Liver (tissue), 9 donors: ENCODE measurements around the gene CNIH1. TPM values are rescaled to one million over a fixed set of nuclear protein-coding genes. Genes with fewer than 3 reads are reported as not detected.

ENCODE experiments used
- DNase-seq: peaks from one replicate; pipeline ENCODE4 v3.0.0-alpha.2; 2017; ENCODE audit warnings: low spot score
- H3K27ac ChIP-seq, 2 donors: one replicate each; pipeline ENCODE4 v1.7.0; 2013; ENCODE audit warnings: inconsistent platforms in 2 of 2, low read length in 2 of 2, control low read depth in 1 of 2, low read depth in 1 of 2, mild to moderate bottlenecking in 1 of 2
- H3K27me3 ChIP-seq, 4 donors: one replicate each; pipeline versions ENCODE4 v1.6.1 to v1.7.0; 2013; ENCODE audit warnings: low read length in 3 of 4, inconsistent platforms in 1 of 4, mild to moderate bottlenecking in 1 of 4, moderate library complexity in 1 of 4; ENCODE audit not compliant: control insufficient read depth in 4 of 4, insufficient read depth in 4 of 4
- H3K36me3 ChIP-seq, 4 donors: one replicate each; pipeline versions ENCODE4 v1.6.1 to v1.7.0; 2013; ENCODE audit warnings: low read length in 3 of 4, mild to moderate bottlenecking in 3 of 4, low read depth in 1 of 4, moderate library complexity in 1 of 4; ENCODE audit not compliant: control insufficient read depth in 4 of 4, insufficient read depth in 3 of 4
- H3K4me1 ChIP-seq, 4 donors: one replicate each; pipeline versions ENCODE4 v1.6.1 to v1.7.0; 2013; ENCODE audit warnings: low read length in 3 of 4, mild to moderate bottlenecking in 3 of 4, moderate library complexity in 1 of 4; ENCODE audit not compliant: control insufficient read depth in 4 of 4, insufficient read depth in 4 of 4
- H3K4me3 ChIP-seq, 3 donors: one replicate each; pipeline versions ENCODE4 v1.6.1 to v1.7.0; 2013; ENCODE audit warnings: low read length in 3 of 3, control low read depth in 1 of 3, low read depth in 1 of 3, mild to moderate bottlenecking in 1 of 3
- H3K9ac ChIP-seq, 2 donors: one replicate each; pipeline ENCODE4 v1.7.0; 2013; ENCODE audit warnings: low read length in 2 of 2, mild to moderate bottlenecking in 2 of 2, moderate library complexity in 2 of 2, control low read depth in 1 of 2, low read depth in 1 of 2
- H3K9me3 ChIP-seq, 4 donors: one replicate each; pipeline versions ENCODE4 v1.6.1 to v1.7.0; 2013; ENCODE audit warnings: low read length in 3 of 4; ENCODE audit not compliant: control insufficient read depth in 4 of 4
- EGR1 ChIP-seq, 2 donors: IDR thresholded peaks; 2 replicates each; pipeline ENCODE4 v1.6.1; 2016 to 2018; ENCODE audit warnings: antibody characterized with exemption in 2 of 2, low read depth in 2 of 2
- FOXA2 ChIP-seq: IDR thresholded peaks from 2 replicates; pipeline ENCODE4 v1.6.1; 2016; ENCODE audit warnings: antibody characterized with exemption
- GABPA ChIP-seq, 2 donors: IDR thresholded peaks in 1 of 2; conservative IDR thresholded peaks in 1 of 2; 2 replicates each; pipeline ENCODE4 v1.6.1; 2016; ENCODE audit warnings: antibody characterized with exemption in 2 of 2, mild to moderate bottlenecking in 1 of 2, moderate library complexity in 1 of 2
- HNF4G ChIP-seq: IDR thresholded peaks from 2 replicates; pipeline ENCODE4 v1.6.1; 2016; ENCODE audit warnings: antibody characterized with exemption
- JUND ChIP-seq, 2 donors: IDR thresholded peaks; 2 replicates each; pipeline ENCODE4 v1.6.1; 2016; ENCODE audit warnings: antibody characterized with exemption in 2 of 2
- NR2F2 ChIP-seq: IDR thresholded peaks from 2 replicates; pipeline ENCODE4 v1.6.1; 2016; ENCODE audit warnings: antibody characterized with exemption
- RAD21 ChIP-seq, 2 donors: IDR thresholded peaks; 2 replicates each; pipeline ENCODE4 v1.6.1; 2016; ENCODE audit warnings: antibody characterized with exemption in 2 of 2, mild to moderate bottlenecking in 2 of 2
- RXRA ChIP-seq, 2 donors: IDR thresholded peaks; 2 replicates each; pipeline ENCODE4 v1.6.1; 2017 to 2018; ENCODE audit warnings: antibody characterized with exemption in 2 of 2, mild to moderate bottlenecking in 1 of 2
- SP1 ChIP-seq: IDR thresholded peaks from 2 replicates; pipeline ENCODE4 v1.6.1; 2018; ENCODE audit warnings: antibody characterized with exemption, mild to moderate bottlenecking
- WGBS: extraction: QIAGEN DNeasy Blood & Tissue Kit; methylation state at CpG from one replicate; pipeline ENCODE4 v1.1.7; 2013; 5-methylcytosine and 5-hydroxymethylcytosine counted together
- polyA plus RNA-seq, 2 donors: library from polyadenylated mRNA; stranded (reverse) in 1 of 2; unstranded in 1 of 2; fragments of 200-250 nt in 1 of 2; fragments of >200 nt in 1 of 2; fragmentation: Nextera tagmentation in 1 of 2; extraction: Ambion mirVana in 1 of 2; gene quantifications; one replicate each; pipeline versions ENCODE4 v1.2.1 to v1.2.3, GENCODE V29; 2013 to 2015
- total RNA-seq, 2 donors: library from RNA; depleted of rRNA; stranded (reverse); fragments of >200 nt; gene quantifications; one replicate each; pipeline ENCODE4 v1.2.3, GENCODE V29; 2014
- TF ChIP-seq, protein P1 (sequence below): IDR thresholded peaks from 2 replicates; pipeline ENCODE4 v1.6.1; 2016; ENCODE audit warnings: antibody characterized with exemption, mild to moderate bottlenecking
- TF ChIP-seq, protein P2 (sequence below): IDR thresholded peaks from 2 replicates; pipeline ENCODE4 v1.6.1; 2016; ENCODE audit warnings: antibody characterized with exemption
- TF ChIP-seq, protein P3 (sequence below): fragments of 150-350 bp; IDR thresholded peaks from 2 replicates; pipeline ENCODE4 v1.5.1; 2017; ENCODE audit warnings: improper control_type of control experiment, low read depth, low read length; ENCODE audit not compliant: missing input control
- donor health status: healthy.
- donor health status: healthy.
- donor health status: healthy.
- donor health status: healthy.
- donor health status: healthy.

CNIH1 gene
- total and polyA plus RNA-seq, 4 donors: 33.9 to 193 (median 116) TPM

DNA sequence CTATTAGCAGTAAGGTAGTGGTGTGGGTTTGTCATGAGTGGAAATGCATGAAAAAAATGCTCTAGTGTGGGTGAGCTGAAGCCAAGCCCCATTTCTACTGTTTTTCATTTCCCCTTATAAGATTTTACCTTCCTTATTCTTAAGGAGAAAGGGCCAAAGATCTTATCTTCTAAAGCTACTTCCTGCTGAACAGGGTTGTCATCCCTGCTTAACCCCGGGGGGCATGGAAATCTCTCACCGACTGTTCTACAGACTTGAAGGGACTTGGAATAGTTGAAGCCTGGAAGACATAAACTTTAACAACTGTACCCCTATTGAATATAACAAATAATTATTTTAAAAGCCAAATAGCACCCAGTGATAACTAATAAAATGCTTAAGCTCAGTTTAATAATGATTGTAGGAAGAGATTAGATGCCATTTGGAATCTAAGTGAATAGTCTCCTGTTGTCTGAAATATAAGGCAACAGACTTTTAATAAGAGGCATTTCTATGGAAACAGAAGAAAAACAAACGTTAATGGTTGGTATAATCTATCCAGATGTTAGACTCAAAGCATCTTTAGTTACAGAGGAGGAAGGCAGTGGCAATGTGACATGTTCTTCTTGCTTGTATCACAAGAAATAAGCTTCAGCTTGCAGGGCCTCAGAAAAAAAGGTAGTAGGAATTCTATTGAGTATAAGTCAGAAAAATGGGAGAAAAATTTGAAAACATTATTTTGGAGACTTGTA is 49.4 kb upstream of the CNIH1 start:
- no peak for DNase-seq
- H3K27me3 ChIP-seq: no peaks in the 10 kb centered on the region
- 54% methylated on average over 3 of the region's 3 CpGs for WGBS
- no peaks in the 10 kb centered on the region for H3K36me3 ChIP-seq
- H3K4me3 ChIP-seq: no peak overlapping the region
- TF ChIP-seq, protein P1, sequence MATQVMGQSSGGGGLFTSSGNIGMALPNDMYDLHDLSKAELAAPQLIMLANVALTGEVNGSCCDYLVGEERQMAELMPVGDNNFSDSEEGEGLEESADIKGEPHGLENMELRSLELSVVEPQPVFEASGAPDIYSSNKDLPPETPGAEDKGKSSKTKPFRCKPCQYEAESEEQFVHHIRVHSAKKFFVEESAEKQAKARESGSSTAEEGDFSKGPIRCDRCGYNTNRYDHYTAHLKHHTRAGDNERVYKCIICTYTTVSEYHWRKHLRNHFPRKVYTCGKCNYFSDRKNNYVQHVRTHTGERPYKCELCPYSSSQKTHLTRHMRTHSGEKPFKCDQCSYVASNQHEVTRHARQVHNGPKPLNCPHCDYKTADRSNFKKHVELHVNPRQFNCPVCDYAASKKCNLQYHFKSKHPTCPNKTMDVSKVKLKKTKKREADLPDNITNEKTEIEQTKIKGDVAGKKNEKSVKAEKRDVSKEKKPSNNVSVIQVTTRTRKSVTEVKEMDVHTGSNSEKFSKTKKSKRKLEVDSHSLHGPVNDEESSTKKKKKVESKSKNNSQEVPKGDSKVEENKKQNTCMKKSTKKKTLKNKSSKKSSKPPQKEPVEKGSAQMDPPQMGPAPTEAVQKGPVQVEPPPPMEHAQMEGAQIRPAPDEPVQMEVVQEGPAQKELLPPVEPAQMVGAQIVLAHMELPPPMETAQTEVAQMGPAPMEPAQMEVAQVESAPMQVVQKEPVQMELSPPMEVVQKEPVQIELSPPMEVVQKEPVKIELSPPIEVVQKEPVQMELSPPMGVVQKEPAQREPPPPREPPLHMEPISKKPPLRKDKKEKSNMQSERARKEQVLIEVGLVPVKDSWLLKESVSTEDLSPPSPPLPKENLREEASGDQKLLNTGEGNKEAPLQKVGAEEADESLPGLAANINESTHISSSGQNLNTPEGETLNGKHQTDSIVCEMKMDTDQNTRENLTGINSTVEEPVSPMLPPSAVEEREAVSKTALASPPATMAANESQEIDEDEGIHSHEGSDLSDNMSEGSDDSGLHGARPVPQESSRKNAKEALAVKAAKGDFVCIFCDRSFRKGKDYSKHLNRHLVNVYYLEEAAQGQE: no peak
- TF ChIP-seq HNF4G: no peak
- no peaks in the 10 kb centered on the region for H3K9me3 ChIP-seq
- H3K4me1 ChIP-seq: peaks cover 6 to 15% (median 14%) of the 10 kb centered on the region in 4 donors
- no peak overlapping the region for H3K27ac ChIP-seq
- H3K9ac ChIP-seq: no peak overlapping the region

DNA sequence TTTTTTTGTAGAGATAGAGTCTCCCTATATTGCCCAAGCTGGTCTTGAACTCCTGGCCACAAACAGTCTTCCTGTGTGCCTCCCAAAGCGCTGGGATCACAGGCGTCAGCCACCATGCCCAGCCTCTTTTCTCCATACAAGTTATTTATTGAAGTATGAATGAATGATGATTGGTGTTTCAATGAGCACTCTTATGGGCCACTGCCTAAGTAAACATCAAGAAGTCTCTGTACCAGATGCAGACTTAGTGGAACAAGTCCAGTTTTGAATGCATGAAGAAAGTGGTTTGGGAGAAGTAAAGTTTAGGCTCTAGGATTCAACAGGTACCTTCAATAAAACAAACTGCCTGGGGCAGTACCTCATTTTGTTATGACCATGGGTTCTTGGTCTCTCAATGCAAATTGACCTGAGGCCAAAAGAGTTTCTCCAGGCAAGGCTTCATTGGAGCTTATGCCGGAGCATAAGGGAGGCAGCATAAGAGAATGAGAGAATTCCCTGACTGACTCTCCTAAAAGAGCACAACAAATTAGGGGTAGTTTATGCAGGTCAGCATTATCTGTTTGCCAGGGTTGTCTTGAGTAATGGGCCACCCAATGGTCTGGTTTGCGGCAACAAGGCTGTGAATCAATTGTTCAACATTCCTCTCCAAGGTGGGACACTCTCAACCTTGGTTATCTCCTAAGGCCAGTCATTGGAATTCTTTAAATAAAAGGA is 48.7 kb upstream of the CNIH1 start:
- Histone ChIP-seq H3K9me3 (no peaks in the 10 kb centered on the region), H3K4me3 (peak overlapping the region in 1 of 3 donors; percentile 67), H3K27me3 (no peaks in the 10 kb centered on the region), H3K36me3 (no peaks in the 10 kb centered on the region), H3K9ac (peak overlapping the region in 1 of 2 donors; percentile 49), H3K4me1 (peaks cover 6 to 15% (median 14%) of the 10 kb centered on the region in 4 donors), H3K27ac (no peak overlapping the region)
- 94% methylated on average over 4 of the region's 4 CpGs for WGBS
- DNase-seq: no peak
- TF ChIP-seq FOXA2: no peak
- TF ChIP-seq, protein P2, sequence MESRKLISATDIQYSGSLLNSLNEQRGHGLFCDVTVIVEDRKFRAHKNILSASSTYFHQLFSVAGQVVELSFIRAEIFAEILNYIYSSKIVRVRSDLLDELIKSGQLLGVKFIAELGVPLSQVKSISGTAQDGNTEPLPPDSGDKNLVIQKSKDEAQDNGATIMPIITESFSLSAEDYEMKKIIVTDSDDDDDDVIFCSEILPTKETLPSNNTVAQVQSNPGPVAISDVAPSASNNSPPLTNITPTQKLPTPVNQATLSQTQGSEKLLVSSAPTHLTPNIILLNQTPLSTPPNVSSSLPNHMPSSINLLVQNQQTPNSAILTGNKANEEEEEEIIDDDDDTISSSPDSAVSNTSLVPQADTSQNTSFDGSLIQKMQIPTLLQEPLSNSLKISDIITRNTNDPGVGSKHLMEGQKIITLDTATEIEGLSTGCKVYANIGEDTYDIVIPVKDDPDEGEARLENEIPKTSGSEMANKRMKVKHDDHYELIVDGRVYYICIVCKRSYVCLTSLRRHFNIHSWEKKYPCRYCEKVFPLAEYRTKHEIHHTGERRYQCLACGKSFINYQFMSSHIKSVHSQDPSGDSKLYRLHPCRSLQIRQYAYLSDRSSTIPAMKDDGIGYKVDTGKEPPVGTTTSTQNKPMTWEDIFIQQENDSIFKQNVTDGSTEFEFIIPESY: no peak
- no peak for TF ChIP-seq RXRA (IDR thresholded peaks at IDR 0.05)
- no peak for TF ChIP-seq GABPA (IDR thresholded peaks at IDR 0.05 in 1 of 2, conservative IDR thresholded peaks at IDR 0.05 in 1 of 2)

DNA sequence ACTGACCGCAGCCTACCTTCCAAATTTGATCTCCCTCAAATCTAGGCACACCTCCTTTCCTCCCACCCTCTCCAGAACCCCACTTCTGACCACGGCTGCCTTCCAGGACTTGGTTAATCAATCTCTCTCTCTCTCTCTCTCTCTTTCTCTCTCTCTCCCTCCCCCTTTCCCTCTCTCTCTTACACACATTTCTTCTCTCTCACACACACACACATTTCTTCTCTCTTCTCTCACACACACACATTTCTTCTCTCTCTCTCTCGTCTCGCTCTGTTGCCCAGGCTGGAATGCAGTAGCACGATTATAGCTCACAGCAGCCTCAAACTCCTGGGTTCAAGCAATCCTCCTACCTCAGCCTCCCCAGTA is 48.1 kb upstream of the CNIH1 start:
- peaks cover 6 to 16% (median 15%) of the 10 kb centered on the region in 4 donors for H3K4me1 ChIP-seq
- H3K27ac ChIP-seq: peak overlapping the region; percentile 85 to 87
- no peak for DNase-seq
- peak overlapping the region; percentile 62 to 93 (median 67) for H3K4me3 ChIP-seq
- no peaks in the 10 kb centered on the region for H3K27me3 ChIP-seq
- WGBS: 41% methylated on average over 5 of the region's 5 CpGs
- H3K9ac ChIP-seq: peak overlapping the region; percentile 49 to 69
- H3K9me3 ChIP-seq: no peaks in the 10 kb centered on the region
- TF ChIP-seq SP1 (no peak), JUND (IDR thresholded peaks at IDR 0.05) (no peak), HNF4G (no peak), EGR1 (IDR thresholded peaks at IDR 0.05; ENCODE audit: low read depth in 2 of 2) (no peak), RAD21 (IDR thresholded peaks at IDR 0.05) (no peak), RXRA (IDR thresholded peaks at IDR 0.05) (no peak), NR2F2 (no peak), FOXA2 (no peak)
- TF ChIP-seq, protein P1: no peak
- TF ChIP-seq, protein P3, sequence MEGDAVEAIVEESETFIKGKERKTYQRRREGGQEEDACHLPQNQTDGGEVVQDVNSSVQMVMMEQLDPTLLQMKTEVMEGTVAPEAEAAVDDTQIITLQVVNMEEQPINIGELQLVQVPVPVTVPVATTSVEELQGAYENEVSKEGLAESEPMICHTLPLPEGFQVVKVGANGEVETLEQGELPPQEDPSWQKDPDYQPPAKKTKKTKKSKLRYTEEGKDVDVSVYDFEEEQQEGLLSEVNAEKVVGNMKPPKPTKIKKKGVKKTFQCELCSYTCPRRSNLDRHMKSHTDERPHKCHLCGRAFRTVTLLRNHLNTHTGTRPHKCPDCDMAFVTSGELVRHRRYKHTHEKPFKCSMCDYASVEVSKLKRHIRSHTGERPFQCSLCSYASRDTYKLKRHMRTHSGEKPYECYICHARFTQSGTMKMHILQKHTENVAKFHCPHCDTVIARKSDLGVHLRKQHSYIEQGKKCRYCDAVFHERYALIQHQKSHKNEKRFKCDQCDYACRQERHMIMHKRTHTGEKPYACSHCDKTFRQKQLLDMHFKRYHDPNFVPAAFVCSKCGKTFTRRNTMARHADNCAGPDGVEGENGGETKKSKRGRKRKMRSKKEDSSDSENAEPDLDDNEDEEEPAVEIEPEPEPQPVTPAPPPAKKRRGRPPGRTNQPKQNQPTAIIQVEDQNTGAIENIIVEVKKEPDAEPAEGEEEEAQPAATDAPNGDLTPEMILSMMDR: no peak
- H3K36me3 ChIP-seq: no peaks in the 10 kb centered on the region
